Breast epithelium (tissue), 3 donors: Measurements from ENCODE around the gene ABHD11.

Experiments used
- CTCF ChIP-seq, 3 donors: fragments of 450-650 bp; IDR thresholded peaks; one replicate each; pipeline ENCODE4 v1.5.1; 2016 to 2017; ENCODE audit warnings: antibody characterized with exemption in 3 of 3, mild to moderate bottlenecking in 3 of 3, moderate library complexity in 3 of 3
- POLR2A ChIP-seq: fragments of 450-650 bp; IDR thresholded peaks from one replicate; pipeline ENCODE4 v1.6.1; 2016; ENCODE audit warnings: antibody characterized with exemption, mild to moderate bottlenecking, moderate library complexity
- POLR2AphosphoS5 ChIP-seq, 3 donors: sonication (generic); formaldehyde crosslinking; IDR thresholded peaks; one replicate each; pipeline ENCODE4 v1.6.1; 2017; ENCODE audit warnings: antibody characterized with exemption in 3 of 3

- TF ChIP-seq POLR2A (no peak), CTCF (IDR thresholded peaks at IDR 0.05) (no peak), POLR2AphosphoS5 (IDR thresholded peaks at IDR 0.05) (no peak)
These were observed 32.2 kb downstream of the ABHD11 start for GRCh38 chr7:73706126-73707044.
